IMR-90 (cell line): ENCODE measurements around the gene PIK3CB. TPM values are rescaled to one million over a fixed set of nuclear protein-coding genes. Genes with fewer than 3 reads are reported as not detected.

Experiments used
- ATAC-seq: fragments of 200-7000 bp; cut with Tn5 transposase; 2 replicates; pipeline ENCODE4 v1.9.1; 2020; ENCODE audit warnings: low read depth, mild to moderate bottlenecking, moderate library complexity
- BruUV-seq: library from RNA; stranded (reverse); fragments of 400-500 nt; replicated peaks from 2 replicates; lab custom pipeline; 2021; lab: Mats Ljungman, UMichigan
- CTCF ChIA-PET: fragments of 300-600 bp; formaldehyde crosslinking; extraction: SDS; loops from one replicate; lab custom pipeline; 2021; ENCODE audit warnings: antibody characterized with exemption; lab: Yijun Ruan, JAX
- POLR2A ChIA-PET: fragments of 300-600 bp; sonication (Branson Sonifier 250); formaldehyde crosslinking; loops from one replicate; lab custom pipeline; 2022; ENCODE audit warnings: antibody characterized with exemption; ENCODE audit not compliant: unreplicated experiment; lab: Charles Lee
- DNase-seq: peaks from one replicate; pipeline ENCODE4 v3.0.0; 2013
- H2AFZ ChIP-seq: replicated peaks from 2 replicates; pipeline ENCODE3; 2013; ENCODE audit warnings: low read length, mild to moderate bottlenecking; ENCODE audit not compliant: poor library complexity
- H2AK5ac ChIP-seq: 2 replicates; pipeline ENCODE4 v1.6.1; 2013; ENCODE audit warnings: low read depth, low read length, inconsistent platforms
- H2AK9ac ChIP-seq: replicated peaks from 2 replicates; pipeline ENCODE3; 2013; ENCODE audit warnings: mild to moderate bottlenecking, low read depth, low read length, moderate library complexity; ENCODE audit not compliant: poor library complexity
- H2BK120ac ChIP-seq: 2 replicates; pipeline ENCODE4 v1.6.1; 2013; ENCODE audit warnings: low read depth, low read length, inconsistent platforms
- H2BK15ac ChIP-seq: 3 replicates; pipeline ENCODE4 v1.6.1; 2013; ENCODE audit warnings: low read depth, low read length, inconsistent platforms
- H2BK20ac ChIP-seq: 2 replicates; pipeline ENCODE4 v1.6.1; 2013; ENCODE audit warnings: low read depth, mild to moderate bottlenecking, inconsistent platforms, low read length, moderate library complexity
- H2BK5ac ChIP-seq: 2 replicates; pipeline ENCODE4 v1.6.1; 2013; ENCODE audit warnings: mild to moderate bottlenecking, low read depth, low read length, inconsistent platforms; ENCODE audit not compliant: poor library complexity, severe bottlenecking
- H3K14ac ChIP-seq: replicated peaks from 2 replicates; pipeline ENCODE4 v1.6.1; 2013; ENCODE audit warnings: low read depth, low read length, inconsistent platforms
- H3K18ac ChIP-seq: 2 replicates; pipeline ENCODE4 v1.6.1; 2013; ENCODE audit warnings: low read depth, low read length, control low read depth
- H3K23ac ChIP-seq: 2 replicates; pipeline ENCODE4 v1.6.1; 2013; ENCODE audit warnings: low read depth, low read length, inconsistent platforms
- H3K27ac ChIP-seq: 2 replicates; pipeline ENCODE4 v1.5.1; 2013; ENCODE audit warnings: mild to moderate bottlenecking, control low read depth, low read length; ENCODE audit not compliant: insufficient read depth
- H3K27me3 ChIP-seq: 2 replicates; pipeline ENCODE4 v1.6.1; 2013; ENCODE audit warnings: low read length; ENCODE audit not compliant: control insufficient read depth, insufficient read depth
- H3K36me3 ChIP-seq: 2 replicates; pipeline ENCODE4 v1.6.1; 2013; ENCODE audit warnings: low read length, mixed read lengths; ENCODE audit not compliant: control insufficient read depth, insufficient read depth
- H3K4ac ChIP-seq: 2 replicates; pipeline ENCODE4 v1.6.1; 2013; ENCODE audit warnings: low read depth, low read length, inconsistent platforms
- H3K4me1 ChIP-seq: 2 replicates; pipeline ENCODE4 v1.6.1; 2013; ENCODE audit warnings: low read length, mixed read lengths; ENCODE audit not compliant: control insufficient read depth, insufficient read depth
- H3K4me2 ChIP-seq: 2 replicates; pipeline ENCODE4 v1.6.1; 2013; ENCODE audit warnings: low read depth, mild to moderate bottlenecking, control low read depth, low read length, moderate library complexity
- H3K4me3 ChIP-seq: 2 replicates; pipeline ENCODE4 v1.5.1; 2013; ENCODE audit warnings: low read depth, mild to moderate bottlenecking, control low read depth, low read length, moderate library complexity; ENCODE audit not compliant: insufficient read depth
- H3K56ac ChIP-seq: 2 replicates; pipeline ENCODE4 v1.6.1; 2013; ENCODE audit warnings: low read length, inconsistent platforms; ENCODE audit not compliant: insufficient read depth; ENCODE audit errors: extremely low read depth
- H3K79me1 ChIP-seq, 2 experiments: 2 replicates each; pipeline ENCODE4 v1.6.1; 2013; ENCODE audit warnings: low read length in 2 of 2, inconsistent platforms in 1 of 2, low read depth in 1 of 2
- H3K9ac ChIP-seq: 2 replicates; pipeline ENCODE4 v1.6.1; 2013; ENCODE audit warnings: low read depth, low read length, control low read depth
- H3K9me1 ChIP-seq: 2 replicates; pipeline ENCODE4 v1.6.1; 2013; ENCODE audit warnings: low read length, inconsistent platforms; ENCODE audit not compliant: insufficient read depth
- H3K9me3 ChIP-seq: 2 replicates; pipeline ENCODE4 v1.6.1; 2013; ENCODE audit warnings: low read length; ENCODE audit not compliant: control insufficient read depth, insufficient read depth
- H4K20me1 ChIP-seq: 2 replicates; pipeline ENCODE4 v1.6.1; 2013; ENCODE audit warnings: low read length, inconsistent platforms; ENCODE audit not compliant: insufficient read depth
- H4K5ac ChIP-seq: 2 replicates; pipeline ENCODE4 v1.6.1; 2013; ENCODE audit warnings: mild to moderate bottlenecking, low read depth, low read length, control low read depth
- H4K8ac ChIP-seq, 2 experiments: 2 replicates each; pipeline ENCODE4 v1.6.1; 2013; ENCODE audit warnings: low read depth in 2 of 2, low read length in 2 of 2, control low read depth in 1 of 2, inconsistent platforms in 1 of 2
- H4K91ac ChIP-seq: 2 replicates; pipeline ENCODE4 v1.6.1; 2013; ENCODE audit warnings: low read depth, low read length, inconsistent platforms; ENCODE audit not compliant: insufficient read depth
- FOS ChIP-seq: fragments of 150-350 bp; IDR thresholded peaks from 2 replicates; pipeline ENCODE4 v1.6.1; 2016; ENCODE audit warnings: low read depth, low read length
- MAZ ChIP-seq: IDR thresholded peaks from 2 replicates; pipeline ENCODE4 v1.6.1; 2012; ENCODE audit warnings: low read depth, mild to moderate bottlenecking, low read length, improper control_type of control experiment, moderate library complexity, borderline replicate concordance
- NFE2L2 ChIP-seq: fragments of 150-350 bp; IDR thresholded peaks from 2 replicates; pipeline ENCODE4 v1.6.1; 2016; ENCODE audit warnings: low read depth, mild to moderate bottlenecking, low read length
- RAD21 ChIP-seq: IDR thresholded peaks from 2 replicates; pipeline ENCODE4 v1.6.1; 2012; ENCODE audit warnings: low read length, improper control_type of control experiment
- RFX5 ChIP-seq: IDR thresholded peaks from 2 replicates; pipeline ENCODE4 v1.8.0; 2012; ENCODE audit warnings: low read depth, mild to moderate bottlenecking, low read length, moderate library complexity
- SMC3 ChIP-seq: fragments of 150-350 bp; IDR thresholded peaks from 2 replicates; pipeline ENCODE4 v1.6.1; 2016; ENCODE audit warnings: low read depth, mild to moderate bottlenecking, antibody characterized with exemption, low read length, moderate library complexity
- WGBS, 2 experiments: methylation state at CpG; one replicate each; pipeline versions ENCODE4 v1.1.5 to v1.1.7; 2013; ENCODE audit warnings: missing lambda C conversion rate in 2 of 2; ENCODE audit not compliant: insufficient read length in 1 of 2; ENCODE audit errors: extremely low coverage in 2 of 2; 5-methylcytosine and 5-hydroxymethylcytosine counted together
- dilution Hi-C: fragments of 300-500 bp; cut with HindIII; formaldehyde crosslinking; loops from one replicate; pipeline ENCODE4 v1.14.3; 2018; ENCODE audit warnings: low sequenced_read_pairs; ENCODE audit not compliant: unreplicated experiment
- in situ Hi-C: fragments of 300-500 bp; cut with MboI; formaldehyde crosslinking; loops from 3 replicates; pipeline ENCODE4 v1.14.3; 2019; ENCODE audit warnings: low sequenced_read_pairs, inconsistent platforms, mixed read lengths
- intact Hi-C: fragments of 100-400 bp; cut with micrococcal nuclease; formaldehyde crosslinking; loops from 2 replicates; pipeline ENCODE4 v1.10.0; 2022
- polyA plus RNA-seq, 3 experiments: library from polyadenylated mRNA; depleted of rRNA; stranded (reverse); fragments of >200 nt; gene quantifications; 2 replicates each; pipeline ENCODE4 v1.2.3, GENCODE V29; 2012; ENCODE audit warnings: low replicate concordance in 1 of 3
- total RNA-seq: library from RNA; depleted of rRNA; stranded (reverse); fragments of >200 nt; gene quantifications from 2 replicates; pipeline ENCODE4 v1.2.3, GENCODE V29; 2012

The PIK3CB gene
- total and polyA plus RNA-seq, 2 of the 4 experiments (the other 2 are of a cell fraction) = 6.3 to 6.8 TPM

GRCh38 chr3:138696666-138697370 is 137.9 kb downstream of the PIK3CB start:
- H3K18ac ChIP-seq = no peak overlapping the region
- no peak overlapping the region for H3K23ac ChIP-seq
- DNase-seq = no peak
- ChIA-PET CTCF (interaction anchor here (11.3 kb wide), 1 partner anchor 219 kb away, joined by 94 read pairs; no protein-coding TSS in a partner anchor), POLR2A (no interaction called here)
- H2BK5ac ChIP-seq = no peak overlapping the region
- no peaks in the 10 kb centered on the region for H3K27me3 ChIP-seq
- no peak overlapping the region for H4K8ac ChIP-seq
- H4K20me1 ChIP-seq = peaks cover 3% of the 10 kb centered on the region; the same call in 1 of the 2 replicates
- no peak overlapping the region for H2AFZ ChIP-seq
- H3K9me3 ChIP-seq = no peaks in the 10 kb centered on the region
- no peak for ATAC-seq
- H3K9ac ChIP-seq = no peak overlapping the region
- no peak overlapping the region for H3K4ac ChIP-seq
- H3K4me1 ChIP-seq = peaks cover 4% of the 10 kb centered on the region
- no CpG with 5 or more reads among the region's 1 CpG for WGBS, 2 experiments
- TF ChIP-seq MAZ (no peak), RAD21 (no peak), FOS (no peak), NFE2L2 (no peak), SMC3 (no peak), RFX5 (no peak)
- in situ Hi-C loops = loop anchor here (5.0 to 25.0 kb wide), 2 partner anchors 220 to 640 kb away; partner anchors contain the start of gene MRPS22
- H3K56ac ChIP-seq = no peak overlapping the region
- no peak overlapping the region for H3K27ac ChIP-seq
- dilution Hi-C loops = no loop called here
- no peak overlapping the region for H2BK15ac ChIP-seq
- no peak overlapping the region for H2BK120ac ChIP-seq
- no peak overlapping the region for H2BK20ac ChIP-seq
- BruUV-seq = no TSS peak
- H3K4me3 ChIP-seq = no peak overlapping the region
- intact Hi-C loops = loop anchor here (10.0 kb wide), 2 partner anchors 138 to 628 kb away; partner anchors contain the start of gene PIK3CB
- no peak overlapping the region for H4K5ac ChIP-seq
- H2AK9ac ChIP-seq = no peak overlapping the region
- no peak overlapping the region for H3K4me2 ChIP-seq
- no peak overlapping the region for H3K14ac ChIP-seq
- no peaks in the 10 kb centered on the region; the same call in 1 of the 2 replicates for H3K36me3 ChIP-seq
- no peak overlapping the region for H2AK5ac ChIP-seq
- H4K91ac ChIP-seq = no peak overlapping the region
- H3K79me1 ChIP-seq = no peaks in the 10 kb centered on the region; a peak in 1 of 4 replicates
- no peaks in the 10 kb centered on the region for H3K9me1 ChIP-seq
